ENCODE results near the gene DDA1.
"Not testable (repeated sequence)": the region's sequence is repeated elsewhere in the genome, so short reads cannot be mapped to it uniquely, and the experiment has no call there.

Gene DDA1

GRCh38 chr19:17347877-17348276 lies 38.5 kb downstream of the DDA1 start:
- no peak for DNase-seq (ENCODE audit: low read depth)

GRCh38 chr19:17348700-17349099 lies 39.3 kb downstream of the DDA1 start:
- no peak for DNase-seq (ENCODE audit: low read depth)

DNA sequence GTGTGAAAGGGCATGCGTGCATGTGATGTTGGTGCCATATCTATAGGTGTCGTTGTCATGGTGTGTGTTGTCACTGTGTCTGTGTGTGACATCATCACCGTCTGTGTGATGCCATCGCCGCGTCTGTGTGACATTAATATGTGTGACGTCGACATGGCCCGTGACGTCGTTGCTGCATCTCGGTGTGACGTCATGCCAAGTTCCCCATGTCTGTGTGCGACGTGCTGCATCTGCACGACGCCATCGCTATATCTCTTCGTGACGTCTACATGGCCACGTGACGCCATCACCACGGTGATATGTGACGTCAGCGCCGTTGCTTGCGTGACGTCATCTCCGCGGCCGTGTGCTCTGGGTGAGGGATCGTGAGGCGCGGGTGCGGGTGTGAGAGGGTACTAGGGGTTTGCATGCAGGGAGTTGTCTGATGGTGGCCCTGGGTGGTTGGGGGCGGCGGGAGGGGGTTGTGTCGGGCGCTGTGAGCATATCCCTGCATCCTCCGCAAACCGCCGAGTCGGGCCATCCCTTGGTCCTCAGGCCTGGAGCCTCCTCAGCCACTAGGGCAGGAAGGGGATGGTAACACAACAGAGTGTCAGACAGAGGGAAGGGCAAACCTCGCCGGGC lies 42.6 kb downstream of the DDA1 start:
- no peak for DNase-seq (ENCODE audit: low read depth)

DNA sequence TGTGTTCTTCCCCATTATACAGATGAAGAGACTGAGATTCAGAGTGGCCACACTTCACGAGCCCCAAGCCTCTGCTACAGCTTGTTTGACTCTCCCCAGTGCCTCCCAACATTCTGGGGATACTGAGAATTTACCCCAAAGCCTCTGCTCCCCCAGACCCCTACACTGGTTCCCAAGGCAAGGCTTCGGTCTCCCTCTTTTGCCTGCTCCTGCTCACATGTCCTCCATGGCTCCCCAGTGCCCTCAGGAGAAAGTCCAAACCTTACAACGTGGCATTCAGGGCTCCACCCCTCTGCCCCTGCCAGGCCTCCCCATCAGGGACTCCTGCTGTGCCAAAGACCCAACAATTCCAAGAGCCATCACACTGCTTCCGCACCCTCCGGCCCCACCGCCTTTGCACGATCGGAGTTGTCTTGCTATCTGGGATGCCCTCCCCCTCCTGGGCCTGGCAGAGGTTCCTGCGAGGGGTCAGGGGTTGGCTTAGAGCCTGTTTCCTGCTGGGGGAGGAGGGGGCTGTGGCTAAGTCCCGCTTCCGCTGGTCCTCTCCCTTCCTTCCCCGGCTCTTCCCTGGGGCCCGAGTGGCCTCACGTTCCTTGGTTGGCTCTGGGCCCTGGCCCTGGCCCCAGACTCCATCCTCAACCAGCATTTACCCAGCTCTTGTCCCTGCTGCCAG lies 43.4 kb downstream of the DDA1 start:
- DNase-seq (ENCODE audit: low read depth), result no peak

- DNase-seq (ENCODE audit: low read depth), result no peak
Observed at GRCh38 chr19:17353386-17353785, 44.0 kb downstream of the DDA1 start.

GRCh38 chr19:17357078-17357666 lies 47.8 kb downstream of the DDA1 start:
- no peak for DNase-seq (ENCODE audit: low read depth)

- no peak for DNase-seq (ENCODE audit: low read depth)
Observed at GRCh38 chr19:17357724-17358123, 48.4 kb downstream of the DDA1 start.

DNA sequence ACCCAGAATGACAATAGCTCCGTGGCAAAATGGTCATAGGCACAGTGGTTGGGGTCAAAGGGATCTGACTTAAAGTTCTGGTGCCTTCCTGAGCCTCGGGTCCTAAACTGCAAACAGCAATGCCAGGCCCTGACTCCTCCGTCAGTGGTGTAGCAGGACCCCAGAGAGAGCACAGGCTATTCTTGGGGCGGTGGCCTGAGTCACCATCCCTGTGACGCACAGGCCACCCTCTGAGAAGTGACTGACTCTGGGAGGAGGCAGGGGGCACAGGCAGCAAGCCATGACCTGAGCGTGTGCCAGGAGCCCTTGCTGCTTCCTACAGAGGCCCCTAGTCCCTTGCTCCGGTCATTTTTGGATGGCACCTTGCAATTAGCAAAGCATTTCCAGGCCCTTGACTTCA lies 49.0 kb downstream of the DDA1 start:
- no peak for DNase-seq (ENCODE audit: low read depth)

- no peak for DNase-seq (ENCODE audit: low read depth)
Observed at GRCh38 chr19:17359905-17360800, 50.8 kb downstream of the DDA1 start.

DNA sequence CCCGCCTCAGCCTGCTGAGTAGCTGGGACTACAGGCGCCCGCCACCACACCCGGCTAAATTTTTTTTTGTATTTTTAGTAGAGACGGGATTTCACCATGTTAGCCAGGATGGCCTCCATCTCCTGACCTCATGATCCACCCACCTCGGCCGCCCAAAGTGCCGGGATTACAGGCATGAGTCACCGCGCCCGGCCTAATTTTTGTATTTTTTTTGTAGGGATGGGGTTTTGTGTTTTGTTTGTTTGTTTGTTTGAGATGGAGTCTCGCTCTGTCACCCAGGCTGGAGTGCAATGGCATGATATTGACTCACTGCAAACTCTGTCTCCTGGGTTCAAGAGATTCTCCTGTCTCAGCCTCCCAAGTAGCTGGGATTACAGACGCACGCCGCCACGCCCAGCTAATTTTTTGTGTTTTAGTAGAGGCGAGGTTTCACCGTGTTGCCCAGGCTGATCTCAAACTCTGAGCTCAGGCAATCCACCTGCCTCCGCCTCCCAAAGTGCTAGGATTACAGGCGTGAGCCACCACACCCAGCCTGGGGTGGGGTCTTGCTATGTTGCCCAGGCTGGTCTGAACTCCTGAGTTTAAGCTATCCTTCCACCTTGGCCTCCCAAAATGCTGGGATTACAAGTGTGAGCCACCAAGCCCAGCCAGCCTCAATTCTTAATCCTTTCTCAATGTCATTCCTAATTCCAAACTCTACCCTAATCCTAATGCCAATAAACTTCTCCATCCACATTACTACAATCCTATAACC lies 54.7 kb downstream of the DDA1 start:
- DNase-seq (ENCODE audit: low read depth), result not testable (repeated sequence)

DNA sequence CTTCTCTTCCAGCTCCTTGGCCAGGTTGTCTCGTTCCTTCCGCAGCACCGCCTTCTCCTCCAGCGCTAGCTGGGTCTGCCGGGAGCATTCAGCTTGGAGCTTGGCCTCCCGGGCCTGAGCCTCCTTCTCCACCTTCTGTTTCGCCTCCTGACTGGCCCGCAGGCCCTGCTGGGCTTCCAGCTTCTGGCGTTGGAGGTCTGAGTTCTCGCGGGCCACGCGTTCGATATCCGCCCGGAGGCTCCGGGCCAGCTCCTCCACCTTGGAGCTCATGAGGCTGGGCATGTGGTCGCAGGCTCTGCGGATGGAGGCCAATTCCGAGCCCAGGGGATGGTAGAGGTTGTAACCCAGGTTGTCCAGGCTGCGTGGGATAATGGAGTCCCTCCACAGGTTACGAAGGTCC lies 56.0 kb downstream of the DDA1 start:
- DNase-seq (ENCODE audit: low read depth), result no peak

GRCh38 chr19:17370026-17370587 lies 60.7 kb downstream of the DDA1 start:
- DNase-seq (ENCODE audit: low read depth), result no peak

All from activated T-helper 1 cell treated with Interleukin-2 at 50 U/mL for 16 hours (primary cell).